Bronchial epithelial cell (primary cell): ENCODE data around the gene RTEL1. TPM values are rescaled to one million over a fixed set of nuclear protein-coding genes. Genes with fewer than 3 reads are reported as not detected.

ENCODE experiments used
- DNase-seq: peaks from one replicate; pipeline ENCODE4 v3.0.0-alpha.2; 2010; ENCODE audit warnings: low read depth
- FAIRE-seq: peaks from 2 replicates; lab custom pipeline; 2011; peaks lifted over from hg19 to GRCh38; lab: Jason Lieb, UNC
- H3K27me3 ChIP-seq: 2 replicates; pipeline ENCODE4 v1.5.1; 2011; ENCODE audit warnings: low read length; ENCODE audit not compliant: control insufficient read depth, insufficient read depth
- H3K36me3 ChIP-seq: 2 replicates; pipeline ENCODE4 v1.5.1; 2011; ENCODE audit warnings: low read length; ENCODE audit not compliant: control insufficient read depth, insufficient read depth
- H3K4me3 ChIP-seq: 2 replicates; pipeline ENCODE4 v1.5.1; 2011; ENCODE audit warnings: mild to moderate bottlenecking, low read depth, low read length, control low read depth
- total RNA-seq: library from RNA; depleted of rRNA; stranded (reverse); fragments of >200 nt; gene quantifications from 2 replicates; pipeline ENCODE4 v1.2.1, GENCODE V29; 2014
- TF ChIP-seq, protein P1 (sequence below): IDR thresholded peaks from 2 replicates; pipeline ENCODE4 v1.5.1; 2011; ENCODE audit warnings: mild to moderate bottlenecking, moderate library complexity, low read length, control low read depth, inconsistent platforms; ENCODE audit not compliant: insufficient read depth, severe bottlenecking

Gene RTEL1
- total RNA-seq, 1 donor from 2014 or later = 4.5 TPM

- Histone ChIP-seq H3K27me3 (no peaks in the 10 kb centered on the region), H3K4me3 (no peak overlapping the region), H3K36me3 (peaks cover 18% of the 10 kb centered on the region)
- TF ChIP-seq, protein P1, sequence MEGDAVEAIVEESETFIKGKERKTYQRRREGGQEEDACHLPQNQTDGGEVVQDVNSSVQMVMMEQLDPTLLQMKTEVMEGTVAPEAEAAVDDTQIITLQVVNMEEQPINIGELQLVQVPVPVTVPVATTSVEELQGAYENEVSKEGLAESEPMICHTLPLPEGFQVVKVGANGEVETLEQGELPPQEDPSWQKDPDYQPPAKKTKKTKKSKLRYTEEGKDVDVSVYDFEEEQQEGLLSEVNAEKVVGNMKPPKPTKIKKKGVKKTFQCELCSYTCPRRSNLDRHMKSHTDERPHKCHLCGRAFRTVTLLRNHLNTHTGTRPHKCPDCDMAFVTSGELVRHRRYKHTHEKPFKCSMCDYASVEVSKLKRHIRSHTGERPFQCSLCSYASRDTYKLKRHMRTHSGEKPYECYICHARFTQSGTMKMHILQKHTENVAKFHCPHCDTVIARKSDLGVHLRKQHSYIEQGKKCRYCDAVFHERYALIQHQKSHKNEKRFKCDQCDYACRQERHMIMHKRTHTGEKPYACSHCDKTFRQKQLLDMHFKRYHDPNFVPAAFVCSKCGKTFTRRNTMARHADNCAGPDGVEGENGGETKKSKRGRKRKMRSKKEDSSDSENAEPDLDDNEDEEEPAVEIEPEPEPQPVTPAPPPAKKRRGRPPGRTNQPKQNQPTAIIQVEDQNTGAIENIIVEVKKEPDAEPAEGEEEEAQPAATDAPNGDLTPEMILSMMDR = no peak
- DNase-seq (no peak), FAIRE-seq (no peak)
Measured at GRCh38 chr20:63743210-63743970, 85.3 kb downstream of the RTEL1 start.

DNA sequence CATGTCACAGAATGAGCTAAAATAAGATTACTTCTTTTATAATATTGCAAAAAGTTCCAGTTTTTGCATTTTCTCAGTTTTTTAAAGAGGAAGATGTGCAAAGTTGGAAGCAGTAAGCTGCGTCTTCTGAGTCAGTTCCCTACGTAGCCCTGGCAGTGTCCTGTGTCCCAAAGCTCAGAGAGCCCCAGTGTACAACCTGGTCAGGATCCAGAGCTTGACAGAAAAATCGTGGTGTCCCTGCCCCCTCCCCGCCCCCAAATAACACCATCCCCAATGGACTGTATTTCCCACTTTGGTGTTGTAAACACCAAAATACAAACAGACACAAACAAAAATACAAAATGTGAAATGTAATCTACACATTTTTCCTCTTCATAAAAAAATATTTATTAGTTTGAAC, 86.0 kb downstream of the RTEL1 start:
- DNase-seq = no peak
- Histone ChIP-seq H3K4me3 (no peak overlapping the region), H3K27me3 (no peaks in the 10 kb centered on the region), H3K36me3 (peaks cover 18% of the 10 kb centered on the region)
- no peak for FAIRE-seq
- TF ChIP-seq, protein P1 = no peak

DNA sequence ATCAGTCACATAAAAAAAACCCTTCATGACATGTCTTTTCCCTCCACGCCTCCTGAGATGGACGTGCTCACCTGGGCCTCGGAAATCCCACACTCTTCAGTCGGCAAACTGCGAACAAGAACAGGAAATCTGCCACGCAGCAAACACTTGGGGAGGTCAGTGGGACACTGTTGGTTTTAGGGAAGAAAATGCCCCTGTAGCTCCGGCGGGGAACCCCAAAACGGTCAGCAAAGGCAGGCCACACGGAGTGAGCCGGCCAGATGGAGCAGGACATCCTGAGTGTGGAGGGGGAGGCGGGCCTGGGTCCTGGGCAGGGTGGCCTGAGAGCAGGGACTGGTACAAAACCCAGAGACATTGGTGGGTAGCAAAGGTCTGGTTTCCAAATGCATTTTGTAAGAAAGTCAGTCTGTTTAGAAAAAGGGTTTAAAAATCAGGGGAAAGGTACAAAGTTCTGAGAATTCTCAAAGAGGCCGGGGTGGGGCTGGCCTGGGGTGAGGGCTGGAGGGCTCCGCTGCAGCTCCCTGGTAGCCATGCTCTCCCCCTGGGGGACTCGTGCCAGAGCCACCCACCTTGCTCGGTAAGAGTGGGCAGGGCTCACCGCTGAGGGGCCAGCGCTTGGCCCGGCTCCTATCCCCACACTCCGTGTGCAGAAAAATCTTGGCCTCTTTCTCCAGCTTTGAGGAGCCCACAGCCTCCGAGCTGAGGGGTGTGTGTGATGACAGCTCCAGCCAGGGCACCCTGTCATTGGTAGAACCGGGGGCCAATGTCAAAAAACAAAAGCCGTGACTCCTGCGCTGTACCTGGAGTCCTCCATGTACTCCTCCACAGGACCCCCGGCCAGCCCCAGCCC, 86.7 kb downstream of the RTEL1 start:
- no peak overlapping the region for H3K4me3 ChIP-seq
- H3K36me3 ChIP-seq = peaks cover 18% of the 10 kb centered on the region
- H3K27me3 ChIP-seq = no peaks in the 10 kb centered on the region
- FAIRE-seq (no peak), DNase-seq (no peak)
- TF ChIP-seq, protein P1 = no peak

DNA sequence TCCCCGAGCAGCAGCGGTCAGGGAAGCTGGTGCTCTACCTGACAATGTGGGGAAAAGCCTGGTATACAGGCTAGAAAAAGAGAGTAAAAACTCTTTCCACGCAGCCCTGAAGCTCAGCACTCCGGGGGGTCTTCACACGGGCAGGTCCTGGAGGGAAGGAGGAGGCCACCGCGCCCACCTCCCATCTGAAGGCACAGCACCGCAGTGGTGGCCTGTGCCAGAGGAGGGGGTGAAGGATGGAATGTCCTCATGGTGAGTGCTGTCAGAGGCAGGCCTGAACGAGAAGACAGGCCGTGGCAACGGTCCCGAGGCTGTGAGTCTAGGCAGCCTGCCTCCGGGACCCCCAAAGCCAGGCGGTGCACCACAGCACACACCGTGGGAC, 87.3 kb downstream of the RTEL1 start:
- Histone ChIP-seq H3K27me3 (no peaks in the 10 kb centered on the region), H3K4me3 (no peak overlapping the region), H3K36me3 (peaks cover 18% of the 10 kb centered on the region)
- no peak for DNase-seq
- no peak for FAIRE-seq
- TF ChIP-seq, protein P1 = no peak

Other genes with a start within 250 kb of the RTEL1 start
- not detected in 2 replicates for gene KCNQ2, start 185.7 kb upstream of the RTEL1 start, total RNA-seq
- 1.1 and 1.9 TPM in 2 replicates for gene EEF1A2, start 159.2 kb upstream of the RTEL1 start, total RNA-seq
- 21.9 and 35.6 TPM in 2 replicates for gene PPDPF, start 137.5 kb upstream of the RTEL1 start, total RNA-seq
- 59.5 and 107 TPM in 2 replicates for gene PTK6, start 120.9 kb upstream of the RTEL1 start, total RNA-seq
- 0.13 and 0.79 TPM in 2 replicates for gene SRMS, start 110.6 kb upstream of the RTEL1 start, total RNA-seq
- 0.26 and 0.90 TPM in 2 replicates for gene FNDC11, start 104.2 kb upstream of the RTEL1 start, total RNA-seq
- gene HELZ2, start 84.1 kb upstream of the RTEL1 start, total RNA-seq = 13.7 and 30.6 TPM in 2 replicates
- 13.2 and 13.8 TPM in 2 replicates for gene GMEB2, start 31.2 kb upstream of the RTEL1 start, total RNA-seq
- 0.26 TPM in 1 of 2 replicates, not detected in the other for gene STMN3, start 4.9 kb upstream of the RTEL1 start, total RNA-seq
- gene TNFRSF6B, start 38.3 kb downstream of the RTEL1 start, total RNA-seq = 4.9 and 7.1 TPM in 2 replicates
- gene ARFRP1, start 49.7 kb downstream of the RTEL1 start, total RNA-seq = 49.2 and 55.5 TPM in 2 replicates
- 17.7 and 25.5 TPM in 2 replicates for gene ZGPAT, start 49.7 kb downstream of the RTEL1 start, total RNA-seq
- 0.53 and 2.0 TPM in 2 replicates for gene LIME1, start 78.4 kb downstream of the RTEL1 start, total RNA-seq
- 14.0 and 21.8 TPM in 2 replicates for gene SLC2A4RG, start 81.5 kb downstream of the RTEL1 start, total RNA-seq
- gene ZBTB46, start 173.0 kb downstream of the RTEL1 start, total RNA-seq = 0.53 and 2.0 TPM in 2 replicates
- not detected in 2 replicates for gene ABHD16B, start 203.2 kb downstream of the RTEL1 start, total RNA-seq
- 172 and 184 TPM in 2 replicates for gene TPD52L2, start 207.0 kb downstream of the RTEL1 start, total RNA-seq
- gene DNAJC5, start 236.8 kb downstream of the RTEL1 start, total RNA-seq = 120 and 121 TPM in 2 replicates